Activated T-helper 1 cell treated with Interleukin-2 at 50 U/mL for 16 hours (primary cell): ENCODE measurements around the gene OR6P1.

Experiments
- DNase-seq: peaks from one replicate; pipeline ENCODE4 v3.0.0-alpha.2; 2020; ENCODE audit warnings: low read depth

OR6P1 gene

GRCh38 chr1:158570480-158570879 is at the start of gene OR6P1:
TSS of gene OR6P1 (minus strand) at chr1:158570580. CDS start at chr1:158563604, 6,976 bp downstream.
- no peak for DNase-seq

GRCh38 chr1:158613764-158614163 is 43.4 kb upstream of the OR6P1 start:
- no peak for DNase-seq

- DNase-seq = no peak
Observed at GRCh38 chr1:158611916-158612315, 41.5 kb upstream of the OR6P1 start.

- DNase-seq = no peak
Observed at GRCh38 chr1:158607296-158607695, 36.9 kb upstream of the OR6P1 start.

- DNase-seq = no peak
Observed at GRCh38 chr1:158604968-158605367, 34.6 kb upstream of the OR6P1 start, which contains the start of gene OR10Z1. TSS of gene OR10Z1 (plus strand) at chr1:158605268. CDS start at chr1:158606439, 1,171 bp downstream.

- DNase-seq = no peak
Observed at GRCh38 chr1:158600735-158601134, 30.4 kb upstream of the OR6P1 start.

GRCh38 chr1:158586942-158587341 is 16.6 kb upstream of the OR6P1 start:
- DNase-seq = no peak

- no peak for DNase-seq
Observed at GRCh38 chr1:158583962-158584361, 13.6 kb upstream of the OR6P1 start.

GRCh38 chr1:158579733-158580132 is 9.4 kb upstream of the OR6P1 start, which contains the start of gene OR10X1:
TSS of gene OR10X1 (minus strand) at chr1:158579899. CDS start at chr1:158579899, 0 bp downstream.
- DNase-seq = no peak

GRCh38 chr1:158577561-158577960 is 7.2 kb upstream of the OR6P1 start:
- no peak for DNase-seq

- no peak for DNase-seq
Observed at GRCh38 chr1:158572226-158572625, 1.8 kb upstream of the OR6P1 start.

- no peak for DNase-seq
Observed at GRCh38 chr1:158564608-158565007, 5.8 kb downstream of the OR6P1 start.

- no peak for DNase-seq
Observed at GRCh38 chr1:158563853-158564252, 6.5 kb downstream of the OR6P1 start.

GRCh38 chr1:158559696-158560095 is 10.7 kb downstream of the OR6P1 start:
- no peak for DNase-seq

- no peak for DNase-seq
Observed at GRCh38 chr1:158554352-158554751, 16.0 kb downstream of the OR6P1 start, which contains the start of gene OR6Y1. TSS of gene OR6Y1 (minus strand) at chr1:158554405. CDS start at chr1:158548105, 6,300 bp downstream.

- no peak for DNase-seq
Observed at GRCh38 chr1:158552296-158552695, 18.1 kb downstream of the OR6P1 start.

GRCh38 chr1:158547533-158547932 is 22.8 kb downstream of the OR6P1 start:
- DNase-seq = no peak

- DNase-seq = no peak
Observed at GRCh38 chr1:158537609-158538008, 32.8 kb downstream of the OR6P1 start.

GRCh38 chr1:158534496-158534895 is 35.9 kb downstream of the OR6P1 start:
- no peak for DNase-seq

GRCh38 chr1:158527190-158527815 is 43.1 kb downstream of the OR6P1 start:
- no peak for DNase-seq

- no peak for DNase-seq
Observed at GRCh38 chr1:158521666-158522058, 48.7 kb downstream of the OR6P1 start.

- DNase-seq = no peak
Observed at GRCh38 chr1:158520955-158521665, 49.3 kb downstream of the OR6P1 start.

- no peak for DNase-seq
Observed at GRCh38 chr1:158520021-158520420, 50.4 kb downstream of the OR6P1 start.
